Measurements from ENCODE around the gene TMEM88.

Gene TMEM88

DNA sequence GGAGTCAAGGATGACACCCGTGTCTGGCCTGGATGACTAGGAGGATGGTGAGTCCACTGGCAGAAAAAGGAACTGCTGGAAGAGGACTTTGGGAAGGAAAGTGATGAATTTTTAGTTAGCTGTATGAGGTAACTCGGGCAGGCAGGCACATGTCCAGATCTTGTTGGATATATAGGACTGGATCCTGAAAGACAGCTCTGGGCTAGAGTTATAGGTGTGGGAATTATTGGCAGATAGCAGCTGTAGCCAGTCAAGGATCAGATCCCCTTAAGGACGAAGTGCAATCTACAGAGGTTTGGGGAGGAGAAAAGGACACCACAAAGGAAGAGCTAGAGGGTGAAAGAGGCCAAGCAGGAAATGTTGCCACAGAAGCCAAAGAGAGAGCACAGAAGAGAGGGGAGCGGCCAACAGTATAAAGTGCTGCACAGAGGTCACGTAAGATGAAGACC lies 13.0 kb downstream of the TMEM88 start:
- Histone ChIP-seq H4K20me1 (0 out of 2 replicates have a peak, but pooled peaks cover 5% of the 10 kb centered on the region), H3K36me3 (peaks cover 45% of the 10 kb centered on the region), H3K4me1 (peaks cover 27% of the 10 kb centered on the region), H3K27me3 (no peaks in the 10 kb centered on the region), H3K9ac (no peak overlapping the region; the same call in 1 of the 2 replicates), H3K27ac (no peak overlapping the region), H3K9me3 (no peaks in the 10 kb centered on the region), H3K4me3 (no peak overlapping the region), H3K4me2 (peak overlapping the region; percentile 59)
- no peak for TF ChIP-seq Cebpa-rat (IDR thresholded peaks at IDR 0.05)

GRCh38 chr17:7873051-7873450 lies 18.2 kb downstream of the TMEM88 start:
- Histone ChIP-seq H3K4me1 (peaks cover 21% of the 10 kb centered on the region), H3K9ac (no peak overlapping the region), H3K27me3 (no peaks in the 10 kb centered on the region), H3K27ac (no peak overlapping the region), H3K4me3 (no peak overlapping the region), H3K9me3 (no peaks in the 10 kb centered on the region), H4K20me1 (no peaks in the 10 kb centered on the region), H3K36me3 (peaks cover 38% of the 10 kb centered on the region), H3K4me2 (no peak overlapping the region)
- TF ChIP-seq Cebpa-rat (IDR thresholded peaks at IDR 0.05) = no peak

DNA sequence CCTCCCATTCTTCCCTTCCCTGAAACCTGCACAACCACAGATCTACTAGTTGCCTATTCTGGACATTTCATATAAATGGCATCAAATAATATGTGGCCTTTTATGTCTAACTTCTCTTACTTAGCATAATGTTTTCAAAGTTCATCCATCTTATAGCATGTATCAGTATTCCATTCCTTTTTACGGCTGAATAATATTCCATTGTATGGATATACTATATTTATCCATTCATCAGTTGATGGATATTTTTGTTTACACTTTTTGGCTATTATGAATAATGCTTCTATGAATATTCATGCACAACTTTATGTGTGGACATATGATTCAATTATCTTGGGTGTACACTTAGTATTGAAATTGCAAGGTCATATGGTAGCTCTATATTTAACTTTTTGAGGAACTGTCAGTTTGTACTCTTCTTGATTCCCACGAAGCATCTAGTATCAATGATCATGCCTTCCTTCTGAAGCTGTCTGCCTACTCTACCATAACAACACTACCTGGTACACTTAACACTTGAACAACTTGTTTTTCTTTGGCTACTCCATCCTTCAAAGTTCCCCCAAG lies 21.0 kb downstream of the TMEM88 start:
- Histone ChIP-seq H3K4me2 (no peak overlapping the region), H3K4me3 (no peak overlapping the region), H3K27ac (no peak overlapping the region), H3K36me3 (peaks cover 57% of the 10 kb centered on the region), H3K27me3 (no peaks in the 10 kb centered on the region), H3K9me3 (no peaks in the 10 kb centered on the region), H3K9ac (no peak overlapping the region), H4K20me1 (no peaks in the 10 kb centered on the region), H3K4me1 (peaks cover 14% of the 10 kb centered on the region)
- no peak for TF ChIP-seq Cebpa-rat (IDR thresholded peaks at IDR 0.05)

DNA sequence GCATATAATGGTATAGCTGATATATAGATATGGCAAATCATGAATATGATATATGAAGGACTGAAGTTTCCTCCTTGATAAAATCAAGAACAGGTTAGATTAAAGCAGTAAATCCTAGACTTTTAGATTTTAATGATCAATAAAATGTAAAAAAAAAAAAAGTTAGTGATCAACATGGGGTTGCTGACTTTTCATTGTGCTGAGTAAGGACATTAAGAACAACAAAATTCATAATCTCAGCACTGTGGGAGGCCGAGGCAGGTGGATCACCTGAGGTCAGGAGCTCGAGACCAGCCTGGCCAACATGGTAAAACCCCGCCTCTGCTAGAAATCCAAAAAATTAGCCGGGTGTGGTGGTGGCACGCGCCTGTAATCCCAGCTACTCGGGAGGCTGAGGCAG lies 23.4 kb downstream of the TMEM88 start:
- Histone ChIP-seq H3K27ac (no peak overlapping the region), H3K4me3 (no peak overlapping the region), H4K20me1 (no peaks in the 10 kb centered on the region), H3K4me1 (peaks cover 37% of the 10 kb centered on the region), H3K9me3 (no peaks in the 10 kb centered on the region), H3K4me2 (no peak overlapping the region), H3K9ac (no peak overlapping the region), H3K27me3 (no peaks in the 10 kb centered on the region), H3K36me3 (peaks cover 58% of the 10 kb centered on the region)
- no peak for TF ChIP-seq Cebpa-rat (IDR thresholded peaks at IDR 0.05)

DNA sequence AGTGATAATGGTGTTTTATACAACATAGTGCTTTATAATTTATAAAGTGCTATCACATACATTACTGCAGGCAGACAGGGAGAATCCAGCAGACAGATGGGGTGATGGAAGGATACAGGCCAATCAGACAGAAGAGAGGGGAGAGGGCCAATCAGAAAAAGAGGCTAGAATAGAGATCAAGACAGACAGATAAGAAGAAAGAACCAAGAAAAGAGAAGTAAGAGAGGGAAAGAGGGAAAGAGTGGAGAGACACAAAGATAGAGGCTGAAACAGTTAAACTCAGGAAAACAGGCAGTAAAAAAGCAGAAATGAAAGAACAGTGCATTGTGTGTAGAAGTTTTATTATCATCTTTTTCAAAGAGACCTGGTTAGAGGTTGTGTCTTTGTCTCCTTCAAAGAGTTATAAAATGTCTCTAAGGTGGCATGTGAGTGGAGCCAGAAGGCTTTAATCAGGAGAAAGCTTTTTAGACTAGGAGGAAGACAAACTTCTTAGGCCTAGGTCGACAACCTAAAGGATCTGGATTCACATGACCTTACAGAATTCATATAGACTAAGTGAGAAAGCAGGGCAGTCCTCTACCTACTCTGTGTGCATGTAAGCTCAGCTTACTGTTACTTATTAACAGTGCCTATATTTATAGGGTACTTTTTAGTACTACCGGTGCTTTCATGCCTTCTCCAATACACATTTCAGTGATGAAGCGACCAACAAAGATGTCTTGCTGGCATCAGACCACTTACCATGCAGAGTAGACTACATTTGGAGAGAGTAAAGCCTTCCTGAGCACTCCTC lies 25.4 kb downstream of the TMEM88 start:
- H3K4me3 ChIP-seq = no peak overlapping the region
- no peaks in the 10 kb centered on the region for H3K9me3 ChIP-seq
- peak overlapping the region; percentile 28; the same call in 1 of the 2 replicates for H3K27ac ChIP-seq
- no peak for TF ChIP-seq Cebpa-rat (IDR thresholded peaks at IDR 0.05)
- peak overlapping the region; percentile 88 for H3K4me2 ChIP-seq
- no peaks in the 10 kb centered on the region for H3K27me3 ChIP-seq
- H3K4me1 ChIP-seq = peaks cover 47% of the 10 kb centered on the region
- H3K36me3 ChIP-seq = peaks cover 42% of the 10 kb centered on the region
- H3K9ac ChIP-seq = peak overlapping the region; percentile 43
- no peaks in the 10 kb centered on the region for H4K20me1 ChIP-seq

DNA sequence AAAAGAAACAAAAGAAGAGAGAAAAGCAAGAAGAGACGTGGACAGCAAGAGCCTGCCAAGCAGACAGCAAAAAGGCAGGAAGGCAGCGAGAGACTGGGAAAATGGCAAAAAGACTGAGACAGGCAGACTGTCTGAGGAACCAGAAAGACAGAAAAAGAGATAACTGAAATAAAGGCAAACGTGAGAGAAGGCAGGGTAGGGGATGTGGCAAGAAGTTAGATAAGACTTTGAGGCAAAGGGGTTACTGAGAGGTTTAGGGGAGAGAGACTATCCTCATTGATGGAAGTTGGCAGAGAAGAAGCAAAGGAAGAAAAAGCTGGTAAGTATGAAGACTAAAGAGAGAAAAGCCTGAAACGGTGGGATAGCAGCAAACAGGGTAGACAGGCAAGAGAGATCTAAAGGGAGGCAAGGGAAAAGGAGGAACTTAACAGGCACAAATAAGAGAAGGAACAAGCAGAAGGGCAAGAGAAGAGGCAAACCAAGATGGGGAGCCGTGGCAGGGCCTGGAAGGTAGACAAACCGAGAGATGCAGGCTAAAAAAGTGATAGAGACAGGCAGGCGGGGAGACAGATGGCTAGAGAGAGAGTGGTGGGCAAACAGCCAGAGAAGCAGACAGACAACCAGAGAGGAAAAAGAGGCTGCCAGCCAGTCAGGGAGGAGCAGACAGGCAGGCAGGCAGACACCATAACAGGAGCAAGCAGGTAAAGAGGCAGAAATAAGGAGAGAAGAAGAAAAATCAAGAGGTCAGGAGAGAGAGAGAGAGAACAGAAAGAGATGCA lies 26.6 kb downstream of the TMEM88 start:
- no peaks in the 10 kb centered on the region for H3K27me3 ChIP-seq
- H3K9ac ChIP-seq = peak overlapping the region; percentile 60; the same call in 1 of the 2 replicates
- peak overlapping the region; percentile 88 for H3K4me2 ChIP-seq
- TF ChIP-seq Cebpa-rat (IDR thresholded peaks at IDR 0.05) = no peak
- no peaks in the 10 kb centered on the region for H4K20me1 ChIP-seq
- peaks cover 47% of the 10 kb centered on the region for H3K4me1 ChIP-seq
- peaks cover 36% of the 10 kb centered on the region for H3K36me3 ChIP-seq
- H3K9me3 ChIP-seq = no peaks in the 10 kb centered on the region
- no peak overlapping the region for H3K4me3 ChIP-seq
- peak overlapping the region; percentile 28 for H3K27ac ChIP-seq

DNA sequence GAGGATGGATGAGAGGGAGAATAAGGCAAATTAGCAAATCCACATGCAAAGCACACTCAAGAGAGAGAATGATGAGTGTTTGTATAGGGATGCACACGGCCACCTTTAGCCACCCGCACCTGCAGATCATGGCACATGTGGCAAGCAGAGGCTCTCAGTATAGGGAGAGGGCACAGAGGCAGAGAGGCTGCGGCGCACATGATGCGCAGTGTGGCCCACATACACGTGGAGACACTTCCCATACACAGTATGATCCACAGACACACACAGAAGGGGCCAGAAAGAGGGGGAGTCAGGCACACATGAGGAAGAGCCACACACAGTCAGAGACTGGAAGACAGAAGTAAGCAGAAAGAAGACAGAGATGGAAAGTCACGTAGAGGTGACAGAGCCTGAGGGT lies 27.2 kb downstream of the TMEM88 start:
- Histone ChIP-seq H3K27ac (peak overlapping the region; percentile 28; the same call in 1 of the 2 replicates), H3K36me3 (peaks cover 36% of the 10 kb centered on the region), H4K20me1 (no peaks in the 10 kb centered on the region), H3K27me3 (no peaks in the 10 kb centered on the region), H3K4me1 (peaks cover 47% of the 10 kb centered on the region), H3K4me3 (no peak overlapping the region), H3K9ac (peak overlapping the region; percentile 60; the same call in 1 of the 2 replicates), H3K4me2 (peak overlapping the region; percentile 88), H3K9me3 (no peaks in the 10 kb centered on the region)
- TF ChIP-seq Cebpa-rat (IDR thresholded peaks at IDR 0.05) = no peak

DNA sequence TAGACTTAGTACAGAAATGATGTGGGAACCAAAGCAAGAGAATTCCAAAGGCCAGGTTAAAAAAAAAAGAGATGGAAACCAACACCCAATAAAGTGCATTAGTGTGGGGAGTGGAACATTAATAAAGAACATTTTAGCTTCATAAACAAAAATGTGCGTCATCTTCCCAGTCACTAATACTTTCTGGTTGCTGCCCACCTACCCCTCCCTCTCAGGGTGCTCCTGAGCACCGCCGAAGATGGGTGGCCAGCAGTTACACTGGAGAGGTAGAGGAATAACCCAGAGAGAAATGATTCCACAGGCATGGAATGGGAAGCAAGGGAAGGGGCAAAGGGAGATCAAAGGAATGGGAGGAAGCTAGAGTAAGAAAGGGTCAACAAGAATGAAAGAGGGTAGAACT lies 27.8 kb downstream of the TMEM88 start:
- peaks cover 36% of the 10 kb centered on the region for H3K36me3 ChIP-seq
- H3K27ac ChIP-seq = no peak overlapping the region
- H4K20me1 ChIP-seq = no peaks in the 10 kb centered on the region
- no peak for TF ChIP-seq Cebpa-rat (IDR thresholded peaks at IDR 0.05)
- peak overlapping the region; percentile 88 for H3K4me2 ChIP-seq
- H3K27me3 ChIP-seq = no peaks in the 10 kb centered on the region
- no peaks in the 10 kb centered on the region for H3K9me3 ChIP-seq
- H3K9ac ChIP-seq = no peak overlapping the region
- peaks cover 47% of the 10 kb centered on the region for H3K4me1 ChIP-seq
- H3K4me3 ChIP-seq = no peak overlapping the region

GRCh38 chr17:7883781-7884386 lies 29.0 kb downstream of the TMEM88 start:
- Histone ChIP-seq H3K36me3 (peaks cover 32% of the 10 kb centered on the region), H3K4me3 (peak overlapping the region; percentile 62), H3K4me1 (peaks cover 57% of the 10 kb centered on the region), H3K4me2 (peak overlapping the region; percentile 88), H3K9ac (peak overlapping the region; percentile 81), H4K20me1 (peaks cover 11% of the 10 kb centered on the region), H3K27me3 (no peaks in the 10 kb centered on the region), H3K9me3 (no peaks in the 10 kb centered on the region), H3K27ac (peak overlapping the region; percentile 82)
- no peak for TF ChIP-seq Cebpa-rat (IDR thresholded peaks at IDR 0.05)
